CD4-positive, CD25-positive, alpha-beta regulatory T cell (primary cell): Measurements from ENCODE around the gene APP. TPM values are rescaled to one million over a fixed set of nuclear protein-coding genes. Genes with fewer than 3 reads are reported as not detected.

ENCODE experiments used
- ATAC-seq, 2 donors: fragments of 150-1000 bp; cut with Tn5 transposase; one replicate each; pipeline ENCODE4 v1.10.0; 2021; ENCODE audit warnings: low read depth in 2 of 2, moderate number of reproducible peaks in 2 of 2, moderate library complexity in 1 of 2
- DNase-seq, 3 donors: peaks; one replicate each; pipeline versions ENCODE4 v3.0.0 to v3.0.0-alpha.2; 2012 to 2022; ENCODE audit warnings: mixed read lengths in 1 of 3
- H3K27ac ChIP-seq: one replicate; pipeline ENCODE4 v1.7.0; 2013; ENCODE audit warnings: mild to moderate bottlenecking, low read length; ENCODE audit not compliant: insufficient read depth, poor library complexity, severe bottlenecking
- H3K27me3 ChIP-seq: one replicate; pipeline ENCODE4 v1.7.0; 2013; ENCODE audit warnings: low read length; ENCODE audit not compliant: control insufficient read depth, insufficient read depth
- H3K36me3 ChIP-seq: one replicate; pipeline ENCODE4 v1.7.0; 2013; ENCODE audit warnings: mild to moderate bottlenecking, low read length, moderate library complexity; ENCODE audit not compliant: control insufficient read depth, insufficient read depth
- H3K4me1 ChIP-seq: 2 replicates; pipeline ENCODE4 v1.7.0; 2013; ENCODE audit warnings: mild to moderate bottlenecking, low read length; ENCODE audit not compliant: insufficient read depth, control insufficient read depth, poor library complexity, severe bottlenecking
- H3K4me3 ChIP-seq: one replicate; pipeline ENCODE4 v1.7.0; 2013; ENCODE audit warnings: low read depth, mild to moderate bottlenecking, low read length, moderate library complexity
- H3K9me3 ChIP-seq, 2 experiments: 1 replicate in 1 of 2; 2 replicates in 1 of 2; pipeline ENCODE4 v1.7.0; 2013; ENCODE audit warnings: low read length in 2 of 2, mild to moderate bottlenecking in 1 of 2, moderate library complexity in 1 of 2; ENCODE audit not compliant: control insufficient read depth in 2 of 2
- H3K27ac Mint-ChIP-seq, 3 donors: one replicate each; pipeline ENCODE4 v1.8.0; 2020 to 2022; ENCODE audit warnings: mild to moderate bottlenecking in 3 of 3, mixed read lengths in 3 of 3, moderate library complexity in 2 of 3
- H3K27me3 Mint-ChIP-seq: one replicate; pipeline ENCODE4 v1.8.0; 2022; ENCODE audit warnings: mild to moderate bottlenecking, mixed read lengths
- H3K36me3 Mint-ChIP-seq: one replicate; pipeline ENCODE4 v1.8.0; 2020; ENCODE audit warnings: mixed read lengths
- H3K4me1 Mint-ChIP-seq, 4 donors: one replicate each; pipeline ENCODE4 v1.8.0; 2020 to 2022; ENCODE audit warnings: mixed read lengths in 4 of 4, mild to moderate bottlenecking in 1 of 4
- H3K4me3 Mint-ChIP-seq, 4 donors: one replicate each; pipeline ENCODE4 v1.8.0; 2020 to 2022; ENCODE audit warnings: mild to moderate bottlenecking in 4 of 4, mixed read lengths in 4 of 4, moderate library complexity in 3 of 4
- H3K9me3 Mint-ChIP-seq, 7 donors: one replicate each; pipeline ENCODE4 v1.8.0; 2020 to 2022; ENCODE audit warnings: mixed read lengths in 7 of 7, mild to moderate bottlenecking in 3 of 7, moderate library complexity in 2 of 7
- polyA plus RNA-seq, 4 donors: library from polyadenylated mRNA; unstranded; fragments of 300-500 nt; fragmentation: Illumina TruSeq; gene quantifications; one replicate each; pipeline ENCODE4 v1.2.3, GENCODE V29; 2021
- total RNA-seq: library from RNA; stranded (reverse); gene quantifications from one replicate; pipeline ENCODE4 v1.2.3, GENCODE V29; 2022

Gene APP
- total and polyA plus RNA-seq, 5 donors from 2014 or later = 3.9 to 29.5 (median 7.5) TPM

GRCh38 chr21:25884311-25884710, 286.3 kb downstream of the APP start:
- no peaks in the 10 kb centered on the region for H3K9me3 ChIP-seq
- peak overlapping the region in 1 of 4 donors; percentile 75 for H3K4me3 Mint-ChIP-seq
- no peak for ATAC-seq
- no peaks in the 10 kb centered on the region for H3K27me3 ChIP-seq
- no peak overlapping the region for H3K27ac ChIP-seq
- no peaks in the 10 kb centered on the region for H3K36me3 ChIP-seq
- no peak overlapping the region for H3K27ac Mint-ChIP-seq
- no peaks in the 10 kb centered on the region for H3K4me1 ChIP-seq
- peaks cover 3% of the 10 kb centered on the region for H3K36me3 Mint-ChIP-seq
- peaks cover 0 to 3% (median 0%) of the 10 kb centered on the region in 4 donors for H3K4me1 Mint-ChIP-seq
- H3K9me3 Mint-ChIP-seq = no peaks in the 10 kb centered on the region
- no peaks in the 10 kb centered on the region for H3K27me3 Mint-ChIP-seq
- H3K4me3 ChIP-seq = no peak overlapping the region
- no peak for DNase-seq

GRCh38 chr21:25881524-25882376, 288.8 kb downstream of the APP start:
- Histone ChIP-seq H3K4me3 (no peak overlapping the region), H3K9me3 (no peaks in the 10 kb centered on the region), H3K4me1 (no peaks in the 10 kb centered on the region), H3K27ac (no peak overlapping the region), H3K27me3 (no peaks in the 10 kb centered on the region), H3K36me3 (no peaks in the 10 kb centered on the region)
- peaks cover 0 to under 1% (median 0%) of the 10 kb centered on the region in 7 donors for H3K9me3 Mint-ChIP-seq
- H3K27ac Mint-ChIP-seq = no peak overlapping the region
- peaks cover 0 to 3% (median 0%) of the 10 kb centered on the region in 4 donors for H3K4me1 Mint-ChIP-seq
- no peaks in the 10 kb centered on the region for H3K36me3 Mint-ChIP-seq
- no peaks in the 10 kb centered on the region for H3K27me3 Mint-ChIP-seq
- no peak overlapping the region for H3K4me3 Mint-ChIP-seq
- DNase-seq (peak; percentile 22 to 62 (median 54)), ATAC-seq (peak; percentile 50 to 72)

- DNase-seq (no peak), ATAC-seq (no peak)
- Mint-ChIP-seq H3K36me3 (no peaks in the 10 kb centered on the region), H3K9me3 (peaks cover 0 to 2% (median 0%) of the 10 kb centered on the region in 7 donors), H3K4me3 (no peak overlapping the region), H3K27ac (no peak overlapping the region), H3K4me1 (no peaks in the 10 kb centered on the region), H3K27me3 (no peaks in the 10 kb centered on the region)
- H3K4me1 ChIP-seq = no peaks in the 10 kb centered on the region
- no peak overlapping the region for H3K4me3 ChIP-seq
- H3K27me3 ChIP-seq = no peaks in the 10 kb centered on the region
- H3K9me3 ChIP-seq = no peaks in the 10 kb centered on the region
- no peaks in the 10 kb centered on the region for H3K36me3 ChIP-seq
- no peak overlapping the region for H3K27ac ChIP-seq
Measured at GRCh38 chr21:25879203-25879602, 291.4 kb downstream of the APP start.

GRCh38 chr21:25878344-25878743, 292.2 kb downstream of the APP start:
- no peaks in the 10 kb centered on the region for H3K27me3 Mint-ChIP-seq
- Histone ChIP-seq H3K9me3 (no peaks in the 10 kb centered on the region), H3K27me3 (no peaks in the 10 kb centered on the region), H3K4me3 (no peak overlapping the region), H3K4me1 (no peaks in the 10 kb centered on the region), H3K27ac (no peak overlapping the region), H3K36me3 (no peaks in the 10 kb centered on the region)
- no peak for DNase-seq
- H3K4me3 Mint-ChIP-seq = no peak overlapping the region
- ATAC-seq = no peak
- peaks cover 0 to 2% (median 0%) of the 10 kb centered on the region in 7 donors for H3K9me3 Mint-ChIP-seq
- H3K36me3 Mint-ChIP-seq = no peaks in the 10 kb centered on the region
- H3K4me1 Mint-ChIP-seq = no peaks in the 10 kb centered on the region
- no peak overlapping the region for H3K27ac Mint-ChIP-seq

GRCh38 chr21:25872271-25872670, 298.3 kb downstream of the APP start:
- DNase-seq = no peak
- no peak overlapping the region for H3K27ac Mint-ChIP-seq
- no peak overlapping the region for H3K4me3 Mint-ChIP-seq
- peaks cover 0 to 2% (median 0%) of the 10 kb centered on the region in 7 donors for H3K9me3 Mint-ChIP-seq
- H3K4me1 Mint-ChIP-seq = no peaks in the 10 kb centered on the region
- no peaks in the 10 kb centered on the region for H3K36me3 ChIP-seq
- no peaks in the 10 kb centered on the region for H3K9me3 ChIP-seq
- H3K4me1 ChIP-seq = no peaks in the 10 kb centered on the region
- ATAC-seq = no peak
- H3K27me3 ChIP-seq = no peaks in the 10 kb centered on the region
- H3K27me3 Mint-ChIP-seq = peaks cover 7% of the 10 kb centered on the region
- no peak overlapping the region for H3K27ac ChIP-seq
- H3K36me3 Mint-ChIP-seq = no peaks in the 10 kb centered on the region
- no peak overlapping the region for H3K4me3 ChIP-seq

- H3K27me3 ChIP-seq = no peaks in the 10 kb centered on the region
- H3K4me3 ChIP-seq = no peak overlapping the region
- H3K27me3 Mint-ChIP-seq = peaks cover 9% of the 10 kb centered on the region
- H3K36me3 ChIP-seq = no peaks in the 10 kb centered on the region
- no peaks in the 10 kb centered on the region for H3K4me1 Mint-ChIP-seq
- no peak for ATAC-seq
- no peaks in the 10 kb centered on the region for H3K36me3 Mint-ChIP-seq
- no peaks in the 10 kb centered on the region for H3K9me3 Mint-ChIP-seq
- H3K27ac Mint-ChIP-seq = no peak overlapping the region
- H3K4me3 Mint-ChIP-seq = no peak overlapping the region
- no peak overlapping the region for H3K27ac ChIP-seq
- no peaks in the 10 kb centered on the region for H3K9me3 ChIP-seq
- DNase-seq = no peak
- H3K4me1 ChIP-seq = no peaks in the 10 kb centered on the region
Measured at GRCh38 chr21:25871566-25871965, 299.0 kb downstream of the APP start.

GRCh38 chr21:25870084-25870483, 300.5 kb downstream of the APP start:
- Mint-ChIP-seq H3K36me3 (no peaks in the 10 kb centered on the region), H3K9me3 (no peaks in the 10 kb centered on the region), H3K4me1 (peaks cover 0 to 2% (median 0%) of the 10 kb centered on the region in 4 donors), H3K27me3 (peaks cover 9% of the 10 kb centered on the region), H3K4me3 (no peak overlapping the region), H3K27ac (no peak overlapping the region)
- no peaks in the 10 kb centered on the region for H3K27me3 ChIP-seq
- H3K4me3 ChIP-seq = no peak overlapping the region
- DNase-seq (no peak), ATAC-seq (no peak)
- no peaks in the 10 kb centered on the region for H3K9me3 ChIP-seq
- no peaks in the 10 kb centered on the region for H3K36me3 ChIP-seq
- no peaks in the 10 kb centered on the region for H3K4me1 ChIP-seq
- H3K27ac ChIP-seq = no peak overlapping the region

- Mint-ChIP-seq H3K27ac (no peak overlapping the region), H3K4me3 (no peak overlapping the region), H3K27me3 (peaks cover 9% of the 10 kb centered on the region), H3K9me3 (no peaks in the 10 kb centered on the region), H3K36me3 (no peaks in the 10 kb centered on the region), H3K4me1 (peaks cover 0 to 2% (median 0%) of the 10 kb centered on the region in 4 donors)
- Histone ChIP-seq H3K27ac (no peak overlapping the region), H3K4me1 (no peaks in the 10 kb centered on the region), H3K27me3 (no peaks in the 10 kb centered on the region), H3K4me3 (no peak overlapping the region), H3K36me3 (no peaks in the 10 kb centered on the region), H3K9me3 (no peaks in the 10 kb centered on the region)
- ATAC-seq (no peak), DNase-seq (no peak)
Measured at GRCh38 chr21:25867061-25867460, 303.5 kb downstream of the APP start.
